GM12892 (cell line): Measurements from ENCODE around the gene HMGA1.

Source experiments
- POLR2A ChIP-seq: IDR thresholded peaks from 2 replicates; pipeline ENCODE4 v1.6.1; 2011; ENCODE audit warnings: low read depth, low read length, control low read depth
- POLR2AphosphoS5 ChIP-seq: IDR thresholded peaks from 2 replicates; pipeline ENCODE4 v1.6.1; 2011; ENCODE audit warnings: low read depth, low read length, control low read depth

GRCh38 chr6:34202329-34203201, 34.1 kb upstream of the HMGA1 start:
- no peak for TF ChIP-seq POLR2AphosphoS5
- no peak for TF ChIP-seq POLR2A
